Left ventricle myocardium superior (tissue), 1 donor: Measurements from ENCODE around the gene SENP1. TPM values are rescaled to one million over a fixed set of nuclear protein-coding genes. Genes with fewer than 3 reads are reported as not detected.
"Not testable (repeated sequence)": the region's sequence is repeated elsewhere in the genome, so short reads cannot be mapped to it uniquely, and the experiment has no call there.

Experiments used
- ATAC-seq: fragments of 200-7000 bp; cut with Tn5 transposase; one replicate; pipeline ENCODE4 v1.9.1; 2020; ENCODE audit warnings: mild to moderate bottlenecking, moderate library complexity
- DNase-seq: peaks from one replicate; pipeline ENCODE4 v3.0.0-alpha.2; 2020
- intact Hi-C: fragments of 100-400 bp; cut with micrococcal nuclease; formaldehyde crosslinking; loops from one replicate; pipeline ENCODE4 v1.11.0; 2022
- long read RNA-seq: library from polyadenylated mRNA; unstranded; transcript quantifications from one replicate; pipeline ENCODE4 v2.0.0, GENCODE V29; 2021
- total RNA-seq: library from RNA; stranded (reverse); fragmentation: NEBNext Ultra II Directional; extraction: Animal tissue kit (Norgen Biotek cat#: 25700); gene quantifications from one replicate; pipeline ENCODE4 v1.2.1, GENCODE V29; 2021
- donor health status: DM: no; HTN: yes; CAD: no; lungs with severe emphysema.

SENP1 gene
- 7.6 TPM for total RNA-seq
- long read RNA-seq, partial matches to known transcripts = 0 of 4 reads
- long read RNA-seq, other reads (novel, unspliced or antisense) = 3 of 4 reads

DNA sequence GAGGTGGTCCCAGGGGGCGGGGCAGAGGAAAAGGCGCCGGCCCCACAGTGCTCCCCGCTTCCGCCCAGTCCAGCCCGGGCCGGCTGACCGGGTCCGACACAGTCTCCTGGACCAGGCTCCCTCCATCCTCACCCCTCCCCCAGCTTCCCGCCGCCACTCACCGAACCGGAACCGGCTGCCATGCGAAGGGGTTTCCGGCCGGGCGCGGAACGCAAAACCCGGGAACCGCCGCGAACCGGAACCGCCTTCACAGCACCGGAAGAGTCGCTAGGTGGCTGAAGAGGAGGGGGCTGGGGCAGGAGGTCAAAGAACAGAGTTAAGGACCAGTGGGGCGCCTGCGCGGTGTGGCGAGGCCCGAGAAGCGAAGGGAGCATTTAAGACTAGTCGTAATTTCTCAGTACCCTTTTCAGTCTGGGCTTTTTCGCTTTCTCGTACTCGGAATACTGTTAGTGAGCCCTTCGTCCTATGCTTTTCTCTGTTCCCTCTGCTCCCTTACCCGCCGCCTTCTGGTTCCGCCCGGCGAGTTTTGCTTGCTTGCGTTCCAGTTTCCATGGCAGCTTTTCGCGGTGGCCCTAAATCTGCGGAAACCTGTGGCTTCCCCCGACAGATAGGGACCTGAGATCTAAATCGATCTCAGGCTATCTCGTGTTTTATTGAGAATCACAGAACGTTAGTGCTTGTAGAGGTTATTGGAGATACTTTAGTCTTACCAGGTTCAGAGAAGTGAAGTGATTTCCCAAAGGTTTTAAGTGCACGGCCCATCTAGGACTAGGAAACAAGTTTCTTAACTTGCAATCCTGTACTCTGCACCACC, at the start of gene SENP1:
Gene SENP1 (minus strand): TSS at position 213 of the 814 bp plus-strand sequence. CDS start 4,607 bp downstream, outside the sequence.
- DNase-seq = peak; percentile 93
- intact Hi-C loops = loop anchor here (10.0 kb wide), 1 partner anchor 49 kb away; the partner anchor contains the start of gene ASB8

GRCh38 chr12:48151103-48151771, 45.4 kb upstream of the SENP1 start:
- intact Hi-C loops = loop anchor here (10.0 kb wide), 1 partner anchor 46 kb away; the partner anchor contains the start of gene SENP1
- no peak for DNase-seq
- ATAC-seq = peak; percentile 46

More for the DNA sequence above, at the start of gene SENP1:
- peak; percentile 98 for ATAC-seq

- ATAC-seq (peak; percentile 88), DNase-seq (no peak)
- intact Hi-C loops = no loop called here
Observed at GRCh38 chr12:48145981-48146380, 40.1 kb upstream of the SENP1 start.

DNA sequence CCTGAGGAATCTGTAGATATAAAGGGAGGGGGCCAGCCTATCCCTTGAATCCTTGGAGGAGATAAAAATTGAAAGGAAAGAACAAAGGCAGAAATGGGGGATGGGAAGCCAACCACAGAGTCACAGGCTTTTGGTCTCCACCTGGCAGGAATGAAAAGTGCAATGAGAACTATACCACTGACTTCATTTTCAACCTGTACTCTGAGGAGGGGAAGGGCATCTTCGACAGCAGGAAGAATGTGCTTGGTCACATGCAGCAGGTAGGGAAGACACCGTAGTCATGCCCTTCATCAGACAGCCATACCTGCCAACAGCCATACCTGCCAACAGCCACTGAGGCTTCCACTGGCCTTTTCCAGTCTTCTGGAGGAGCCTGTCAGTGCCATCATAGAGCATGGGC, 38.0 kb upstream of the SENP1 start:
- DNase-seq = no peak
- no peak for ATAC-seq
- intact Hi-C loops = no loop called here

DNA sequence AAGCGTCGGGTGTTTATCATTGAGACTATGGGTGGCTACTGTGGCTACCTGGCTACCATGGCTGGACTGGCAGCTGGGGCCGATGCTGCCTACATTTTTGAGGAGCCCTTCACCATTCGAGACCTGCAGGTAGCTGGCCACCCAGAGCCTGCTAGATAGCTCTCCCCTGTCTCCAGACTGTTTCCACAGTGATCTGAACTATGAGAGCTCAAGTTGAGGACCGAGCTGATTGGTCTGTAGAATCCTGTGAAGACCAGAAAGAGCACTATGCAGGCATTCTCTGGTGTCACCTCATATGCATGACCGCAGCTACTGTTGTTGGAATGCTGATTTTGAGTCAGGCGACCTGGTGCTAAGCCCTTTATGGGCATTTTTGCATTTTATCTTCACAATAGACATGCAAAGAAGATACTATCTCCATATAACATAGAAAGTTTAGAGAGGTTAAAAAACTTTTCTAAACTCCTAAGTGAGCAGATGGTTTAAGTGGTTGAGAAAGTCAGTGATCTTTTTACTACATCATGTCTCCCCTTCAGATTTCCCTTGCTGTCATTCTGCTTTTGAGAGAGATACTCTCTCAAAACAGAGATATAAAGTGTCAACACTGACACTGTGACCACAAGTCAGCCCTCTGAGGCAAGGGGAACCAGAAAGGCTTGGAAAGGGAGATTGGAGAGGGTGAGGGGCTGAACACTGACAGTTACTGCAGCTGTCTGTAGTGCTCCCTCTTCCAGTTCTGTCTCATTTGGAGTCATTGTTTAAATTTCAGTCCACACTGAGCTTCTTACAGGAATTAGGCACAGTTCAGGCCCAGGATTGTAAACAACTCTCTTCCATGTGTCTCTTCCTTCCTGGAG, 37.2 kb upstream of the SENP1 start:
- ATAC-seq (no peak), DNase-seq (no peak)
- intact Hi-C loops = no loop called here

DNA sequence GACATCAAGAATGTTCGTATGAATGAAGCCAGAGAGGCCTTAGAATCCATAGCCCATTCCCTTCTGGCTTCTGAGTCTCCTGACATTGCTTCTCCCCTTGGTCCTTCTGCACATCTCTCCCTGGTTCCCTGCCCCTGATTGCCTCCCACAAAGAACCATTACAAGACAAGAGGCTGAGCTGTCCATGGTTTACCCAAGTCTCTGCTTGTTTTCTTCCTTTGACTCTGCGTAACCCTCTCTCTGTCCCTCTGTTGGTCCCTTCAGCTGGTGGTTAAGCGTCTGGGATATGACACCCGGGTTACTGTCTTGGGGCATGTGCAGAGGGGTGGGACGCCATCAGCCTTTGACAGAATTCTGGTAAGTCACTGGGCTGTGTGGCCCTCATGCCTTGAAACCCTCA, 29.1 kb upstream of the SENP1 start:
- DNase-seq (no peak), ATAC-seq (no peak)
- intact Hi-C loops = no loop called here

GRCh38 chr12:48132826-48133225, 26.9 kb upstream of the SENP1 start:
- no peak for DNase-seq
- intact Hi-C loops = no loop called here
- ATAC-seq = no peak

DNA sequence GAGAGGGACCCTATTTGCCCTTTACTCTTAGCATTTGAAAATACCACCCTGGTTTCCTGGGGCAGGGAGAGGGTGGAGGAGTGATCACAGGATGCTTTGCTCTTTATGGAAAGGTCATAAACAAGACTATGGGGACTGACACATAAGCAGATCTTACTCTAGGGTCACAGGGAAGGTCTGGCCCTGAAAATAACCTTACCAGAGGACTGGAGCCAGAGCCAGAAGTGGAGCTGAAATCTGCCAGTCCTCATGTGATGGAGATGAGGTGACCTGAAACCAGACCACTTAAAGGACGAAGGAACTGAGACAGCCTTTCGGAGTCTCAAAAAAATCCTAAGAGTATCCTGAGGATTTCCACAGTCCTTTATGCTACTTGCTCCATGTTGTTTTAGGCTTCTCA, 25.6 kb upstream of the SENP1 start:
- no peak for DNase-seq
- intact Hi-C loops = no loop called here
- ATAC-seq = peak; percentile 78

GRCh38 chr12:48129376-48129775, 23.5 kb upstream of the SENP1 start:
- intact Hi-C loops = no loop called here

GRCh38 chr12:48128800-48129199, 22.9 kb upstream of the SENP1 start:
- intact Hi-C loops = no loop called here
- ATAC-seq (no peak), DNase-seq (no peak)

More at GRCh38 chr12:48129376-48129775, 23.5 kb upstream of the SENP1 start:
- ATAC-seq = no peak
- DNase-seq = no peak

DNA sequence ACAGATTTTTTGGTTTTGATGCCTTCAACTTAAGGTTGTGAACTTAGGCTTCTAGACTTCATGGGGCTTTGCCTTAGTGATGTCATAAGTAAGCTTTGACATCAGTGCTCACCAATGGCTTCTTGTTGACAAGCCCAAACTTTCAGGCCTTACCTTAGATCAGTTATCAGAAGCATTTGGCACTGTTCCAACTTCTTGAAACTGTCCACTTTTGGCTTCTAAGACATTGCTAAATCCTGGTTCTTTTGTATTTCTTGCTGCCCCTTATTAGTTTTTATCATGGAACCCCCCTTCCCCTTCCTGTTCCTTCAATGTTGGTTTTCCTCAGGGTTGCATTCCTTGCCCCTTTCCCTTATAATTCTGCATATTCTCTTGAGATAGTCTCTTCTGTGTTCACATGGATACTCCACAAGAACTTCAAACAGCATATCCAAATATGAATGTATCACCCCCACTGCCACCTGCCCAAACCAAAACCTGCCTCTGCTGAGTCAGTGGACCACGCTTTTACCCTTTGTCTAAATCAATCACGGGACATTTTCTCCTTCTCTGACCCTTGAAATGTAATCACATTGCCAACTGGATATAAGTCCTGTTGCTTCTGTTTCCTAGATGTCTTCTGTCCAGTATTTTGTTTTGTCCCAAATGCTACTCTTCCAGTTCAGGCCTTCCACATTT, 21.2 kb upstream of the SENP1 start:
- intact Hi-C loops = no loop called here
- ATAC-seq (no peak), DNase-seq (no peak)

GRCh38 chr12:48125985-48126384, 20.1 kb upstream of the SENP1 start:
- DNase-seq = peak; percentile 82

DNA sequence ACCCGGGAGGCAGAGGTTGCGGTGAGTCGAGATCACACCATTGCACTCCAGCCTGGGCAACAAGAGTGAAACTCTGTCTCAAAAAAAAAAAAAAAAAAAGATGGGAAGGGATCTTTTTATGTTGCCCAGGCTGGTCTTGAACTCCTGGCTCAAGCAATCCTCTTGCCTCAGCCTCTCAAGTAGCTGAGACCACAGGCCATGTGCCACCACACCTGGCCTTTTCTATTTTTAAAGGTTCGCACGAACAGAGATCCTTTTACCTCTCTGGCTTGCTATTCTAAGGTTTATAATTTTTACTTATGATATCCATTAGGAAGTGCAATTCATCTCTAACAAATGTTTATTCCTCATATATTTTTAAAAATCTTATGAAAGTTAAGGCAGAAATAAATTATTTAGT, 19.7 kb upstream of the SENP1 start:
- ATAC-seq, DNase-seq, intact Hi-C loops: not testable (repeated sequence)

More at GRCh38 chr12:48125985-48126384, 20.1 kb upstream of the SENP1 start:
- ATAC-seq = peak; percentile 90
- intact Hi-C loops = no loop called here

DNA sequence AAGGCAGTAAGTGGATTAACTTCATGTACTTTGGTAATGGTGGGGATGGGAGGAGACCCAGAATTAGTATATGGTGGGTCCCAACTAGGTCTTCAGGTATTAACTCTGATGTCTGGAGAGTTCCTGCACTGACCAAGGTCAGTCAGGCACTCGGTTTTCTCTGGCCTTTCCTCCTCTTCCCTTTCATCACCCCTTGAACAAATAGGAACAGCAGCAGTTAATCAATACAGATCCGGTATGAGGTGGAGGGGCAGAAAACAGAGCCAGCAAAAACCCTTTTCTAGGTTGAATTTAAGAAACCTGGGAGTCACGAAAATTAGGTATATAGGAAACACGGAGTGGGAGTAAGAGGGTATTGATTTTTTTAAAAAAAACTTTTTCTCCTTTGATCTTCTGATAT, 17.3 kb upstream of the SENP1 start:
- ATAC-seq (no peak), DNase-seq (no peak)
- intact Hi-C loops = no loop called here

DNA sequence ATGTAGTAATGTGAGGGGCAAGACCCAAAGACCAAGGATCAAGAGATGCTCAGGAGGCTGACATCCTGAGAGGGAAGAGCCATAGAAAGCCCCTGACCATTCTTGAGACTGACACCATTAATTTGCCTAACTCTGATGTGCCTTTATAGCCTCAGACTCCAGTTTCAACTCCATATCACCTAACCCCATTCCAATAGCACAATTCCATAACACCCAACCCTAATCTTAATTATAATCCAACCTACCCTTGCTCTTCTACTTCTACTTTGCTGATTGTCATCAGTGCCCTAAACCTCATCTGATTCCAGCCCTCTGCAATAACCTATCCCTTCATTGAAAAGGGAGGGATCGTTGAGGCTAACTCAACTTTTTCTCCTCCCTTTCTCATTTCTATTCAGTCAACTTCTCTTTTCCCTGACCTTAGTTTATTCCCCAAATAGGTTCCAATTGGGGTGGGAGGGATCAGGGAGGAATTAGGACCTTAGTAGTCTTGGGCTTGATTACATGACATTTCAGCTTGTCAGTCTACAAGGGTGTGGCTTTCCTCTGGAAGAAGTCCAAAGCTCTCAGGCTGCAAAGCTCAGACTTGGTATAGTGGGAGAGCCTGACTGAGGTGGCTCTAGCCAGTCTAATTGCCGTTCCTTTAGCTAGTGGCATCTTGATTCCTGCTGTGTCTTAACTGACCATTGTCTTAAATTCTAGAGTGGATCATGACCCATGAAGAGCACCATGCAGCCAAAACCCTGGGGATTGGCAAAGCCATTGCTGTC, 16.4 kb upstream of the SENP1 start:
- ATAC-seq = peak; percentile 42
- DNase-seq = no peak
- intact Hi-C loops = no loop called here

- no peak for ATAC-seq
- intact Hi-C loops = no loop called here
- no peak for DNase-seq
Observed at GRCh38 chr12:48121522-48121921, 15.6 kb upstream of the SENP1 start.

DNA sequence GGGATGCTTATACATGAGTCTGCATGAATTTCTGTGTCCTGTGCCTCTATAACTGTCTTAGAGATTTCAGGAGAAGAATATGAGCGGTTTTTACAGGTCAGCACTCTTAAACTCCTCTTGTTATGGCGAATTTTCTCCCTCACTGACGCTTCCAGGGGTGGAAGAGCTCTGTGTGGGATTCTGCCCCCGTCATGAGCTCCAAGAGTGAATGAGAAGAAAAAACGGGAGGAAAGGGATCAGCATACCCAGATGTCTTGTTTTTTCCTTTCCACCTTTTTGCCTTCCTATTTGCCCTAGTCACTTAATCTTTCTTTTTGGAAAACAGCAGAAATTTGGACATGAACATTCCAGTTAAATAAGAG, 13.9 kb upstream of the SENP1 start:
- DNase-seq (no peak), ATAC-seq (peak; percentile 16)
- intact Hi-C loops = no loop called here
